HCT116 (cell line): Measurements from ENCODE around the gene PLD1.

Source experiments
- CEBPB ChIP-seq: IDR thresholded peaks from 2 replicates; pipeline ENCODE4 v1.6.1; 2012; ENCODE audit warnings: low read depth
- CTCF ChIP-seq, 3 experiments: fragments of 200-600 bp in 1 of 3; sonication (generic) in 1 of 3; IDR thresholded peaks in 2 of 3; conservative IDR thresholded peaks in 1 of 3; 2 replicates each; pipeline ENCODE4 v1.5.1; 2012 to 2017; ENCODE audit warnings: low read depth in 2 of 3, low read length in 2 of 3, antibody characterized with exemption in 1 of 3, borderline replicate concordance in 1 of 3, control low read depth in 1 of 3, mild to moderate bottlenecking in 1 of 3, mixed read lengths in 1 of 3, mixed run types in 1 of 3, moderate library complexity in 1 of 3; ENCODE audit not compliant: insufficient read depth in 1 of 3
- ELF1 ChIP-seq: IDR thresholded peaks from 2 replicates; pipeline ENCODE4 v1.6.1; 2012; ENCODE audit warnings: low read depth, borderline replicate concordance
- EZH2 ChIP-seq: fragments of 200-600 bp; sonication (generic); IDR thresholded peaks from 2 replicates; pipeline ENCODE4 v1.6.1; 2017; ENCODE audit warnings: antibody characterized with exemption, mixed run types
- EZH2phosphoT487 ChIP-seq: fragments of 200-600 bp; IDR thresholded peaks from 2 replicates; pipeline ENCODE4 v1.6.1; 2018; ENCODE audit warnings: antibody characterized with exemption, borderline replicate concordance
- POLR2A ChIP-seq: IDR thresholded peaks from 2 replicates; pipeline ENCODE4 v1.7.0; 2011; ENCODE audit warnings: borderline replicate concordance; ENCODE audit not compliant: insufficient read depth, insufficient read length; ENCODE audit errors: extremely low read depth
- POLR2AphosphoS5 ChIP-seq: IDR thresholded peaks from 2 replicates; pipeline ENCODE4 v1.6.1; 2011; ENCODE audit warnings: mild to moderate bottlenecking, low read depth, low read length, moderate library complexity
- SIN3A ChIP-seq: IDR thresholded peaks from 2 replicates; pipeline ENCODE4 v1.6.1; 2012; ENCODE audit warnings: low read depth
- SP1 ChIP-seq: IDR thresholded peaks from 2 replicates; pipeline ENCODE4 v1.6.1; 2012; ENCODE audit warnings: low read depth
- TCF7L2 ChIP-seq: IDR thresholded peaks from 2 replicates; pipeline ENCODE4 v1.7.0; 2011; ENCODE audit warnings: borderline replicate concordance, inconsistent platforms; ENCODE audit not compliant: insufficient read depth, insufficient read length; ENCODE audit errors: extremely low read depth
- ZBTB33 ChIP-seq: IDR thresholded peaks from 2 replicates; pipeline ENCODE4 v1.6.1; 2011; ENCODE audit warnings: mild to moderate bottlenecking, low read length, moderate library complexity; ENCODE audit not compliant: insufficient replicate concordance; ENCODE audit errors: extremely low read depth

GRCh38 chr3:171704814-171705213 lies 105.5 kb downstream of the PLD1 start:
- TF ChIP-seq CEBPB (no peak), CTCF (IDR thresholded peaks at IDR 0.05 in 2 of 3, conservative IDR thresholded peaks at IDR 0.05 in 1 of 3; ENCODE audit: borderline replicate concordance in 1 of 3, insufficient read depth in 1 of 3, low read depth in 2 of 3, low read length in 2 of 3) (no peak), POLR2A (no peak), ELF1 (no peak), SP1 (no peak), EZH2phosphoT487 (no peak), SIN3A (no peak), ZBTB33 (no peak), POLR2AphosphoS5 (no peak), EZH2 (no peak), TCF7L2 (no peak)
